Stimulated activated CD8-positive, alpha-beta memory T cell treated with anti-CD3 and anti-CD28 coated beads, Interleukin-12 subunit alpha, Interleukin-12 subunit beta, amount 100 ng/mL, for 1 hour (primary cell): ENCODE data around the gene SUMF2.
"Not testable (repeated sequence)": the region's sequence is repeated elsewhere in the genome, so short reads cannot be mapped to it uniquely, and the experiment has no call there.

Experiments used
- DNase-seq: peaks from one replicate; pipeline ENCODE4 v3.0.0-alpha.2; 2020; ENCODE audit warnings: low read depth

Gene SUMF2

DNA sequence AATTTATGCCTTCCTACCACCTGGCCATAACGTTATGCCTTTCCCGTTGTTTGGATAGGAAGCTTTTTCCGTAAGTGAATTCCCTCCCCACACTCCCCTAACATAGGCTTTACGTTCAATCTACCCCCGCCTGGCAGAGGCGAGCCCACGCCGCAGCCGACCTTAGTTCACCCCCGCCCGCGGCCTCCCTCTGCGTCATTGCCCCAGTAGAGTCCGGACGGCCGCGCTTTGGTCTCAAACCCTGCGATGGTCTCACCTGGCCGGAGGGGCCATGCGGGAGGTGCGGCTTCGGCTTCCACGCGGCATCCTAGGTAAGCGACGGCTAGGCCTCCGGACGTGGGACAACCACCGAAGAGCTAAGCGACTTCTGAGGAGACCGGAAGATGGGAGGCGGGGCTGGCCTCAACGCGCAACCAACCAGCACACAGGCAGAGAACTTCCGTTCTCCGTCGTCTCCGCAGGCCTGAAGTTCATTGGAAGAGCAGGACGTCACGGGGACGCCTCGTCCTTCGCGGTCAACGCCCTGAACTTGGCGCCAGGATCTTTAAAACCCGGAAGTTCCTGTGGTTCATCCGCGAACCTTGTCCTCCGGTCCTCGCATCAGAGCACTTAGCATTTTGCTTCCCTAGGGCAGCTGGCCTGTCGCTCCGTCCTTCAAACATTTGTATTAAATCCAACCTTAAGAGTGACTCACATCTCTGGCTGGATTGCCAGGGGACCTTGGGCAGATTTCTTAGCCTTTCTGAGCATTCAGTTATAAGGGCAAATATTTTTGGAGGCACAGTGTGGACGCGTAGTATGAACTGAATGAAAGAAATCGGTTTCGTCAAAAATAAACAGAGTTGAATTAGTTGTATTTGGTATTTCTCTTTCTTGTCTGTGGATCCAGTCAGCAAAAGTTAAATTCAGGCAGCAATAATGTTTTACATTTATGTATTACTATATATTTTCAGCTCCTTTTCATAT, 42.3 kb downstream of the SUMF2 start, which contains the start of gene CHCHD2:
Gene CHCHD2, minus strand, starts transcription at position 369 of the 966 bp plus-strand sequence. Its CDS starts 63 bp downstream, at position 306.
- peak; percentile 90 for DNase-seq

DNA sequence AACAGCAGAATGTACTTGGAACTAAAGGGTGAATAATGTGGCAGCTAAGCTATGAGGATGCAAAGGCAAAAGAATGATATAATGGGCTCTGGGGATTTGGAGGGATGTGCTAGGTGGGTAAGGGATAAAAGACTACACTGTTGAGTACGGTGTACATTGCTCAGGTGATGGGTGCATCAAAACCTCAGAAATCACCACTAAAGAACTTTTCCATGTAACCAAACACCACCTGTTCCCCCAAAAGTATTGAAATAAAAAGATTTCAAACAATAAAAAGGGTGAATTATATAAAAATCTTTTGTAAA, 43.8 kb downstream of the SUMF2 start:
- no peak for DNase-seq

DNA sequence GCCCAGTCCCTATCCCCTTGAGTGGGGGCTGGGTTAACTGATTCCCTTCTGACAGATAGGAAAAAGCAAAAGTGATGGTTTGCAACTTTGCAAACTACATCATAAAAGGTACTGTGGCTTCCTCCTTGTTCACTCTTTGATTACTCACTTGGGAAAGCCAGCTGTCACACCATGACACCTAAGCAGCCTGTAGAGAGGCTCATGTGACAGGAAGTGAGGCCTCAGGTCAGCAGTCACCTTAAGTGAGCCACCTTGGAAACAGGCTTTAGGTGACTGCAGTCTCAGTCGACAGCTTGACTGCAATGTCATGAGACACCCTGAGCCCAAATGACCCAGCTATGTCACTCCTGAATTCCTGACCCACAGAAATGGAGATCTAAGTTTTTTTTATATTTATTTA, 46.5 kb downstream of the SUMF2 start:
- DNase-seq = no peak

GRCh38 chr7:56112244-56112643, 48.2 kb downstream of the SUMF2 start:
- not testable (repeated sequence) for DNase-seq

DNA sequence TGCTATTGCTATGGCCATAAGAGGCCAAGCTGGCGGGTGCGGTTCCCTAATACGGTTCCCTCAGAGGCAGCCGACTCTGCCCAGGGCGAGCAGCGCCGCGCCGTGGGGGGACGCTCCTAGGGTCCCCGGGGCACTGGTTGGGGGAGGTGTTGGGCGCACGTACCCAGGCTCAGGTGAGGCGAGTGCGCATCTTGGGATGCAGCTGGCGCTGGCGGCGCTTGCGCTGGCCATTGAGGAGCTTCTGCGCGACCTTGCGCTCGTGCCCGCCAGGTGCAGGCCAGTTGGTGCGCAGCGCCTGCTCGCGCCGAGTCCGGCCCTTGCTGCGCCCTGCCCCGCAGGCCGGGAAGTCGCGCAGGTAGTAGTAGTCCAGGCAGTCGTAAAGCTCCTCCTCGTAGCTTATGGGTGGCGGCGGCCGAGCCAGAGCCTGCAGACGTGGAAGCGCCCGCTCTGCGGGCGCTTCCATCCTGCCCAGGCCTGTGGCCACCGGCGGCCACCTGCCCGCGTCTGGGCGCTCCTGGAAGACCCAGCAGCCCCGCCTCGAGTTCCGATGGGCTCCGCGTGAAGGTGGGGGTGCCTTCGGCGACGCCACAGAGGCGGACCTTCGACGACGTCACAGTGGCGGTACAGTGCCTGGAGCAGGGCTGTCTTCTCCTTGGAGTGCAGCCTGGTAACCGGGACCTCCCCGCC, 51.9 kb downstream of the SUMF2 start, which contains the start of gene NUPR2:
Gene NUPR2, minus strand, starts transcription at position 566 of the 687 bp plus-strand sequence. Its CDS starts 103 bp downstream, at position 463.
- DNase-seq = no peak

DNA sequence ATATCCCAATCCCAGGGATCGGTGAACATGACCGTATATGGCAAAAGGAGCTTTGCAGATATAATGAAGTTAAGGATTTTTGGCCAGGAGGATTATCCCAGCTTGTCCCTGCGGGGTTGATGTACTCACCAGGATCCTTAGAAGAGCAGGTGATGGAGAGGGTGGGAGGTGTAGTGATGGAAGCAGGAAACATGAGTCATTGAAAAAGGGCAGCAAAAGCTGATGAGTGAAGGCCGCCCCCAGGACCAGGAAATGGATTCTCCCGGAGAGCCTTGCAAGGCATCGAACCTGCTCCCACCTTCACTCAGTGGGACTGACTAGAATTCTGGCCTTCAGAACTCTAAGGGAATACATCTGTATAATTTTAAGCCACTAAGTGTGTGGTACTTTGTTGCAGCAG, 57.4 kb downstream of the SUMF2 start:
- no peak for DNase-seq

DNA sequence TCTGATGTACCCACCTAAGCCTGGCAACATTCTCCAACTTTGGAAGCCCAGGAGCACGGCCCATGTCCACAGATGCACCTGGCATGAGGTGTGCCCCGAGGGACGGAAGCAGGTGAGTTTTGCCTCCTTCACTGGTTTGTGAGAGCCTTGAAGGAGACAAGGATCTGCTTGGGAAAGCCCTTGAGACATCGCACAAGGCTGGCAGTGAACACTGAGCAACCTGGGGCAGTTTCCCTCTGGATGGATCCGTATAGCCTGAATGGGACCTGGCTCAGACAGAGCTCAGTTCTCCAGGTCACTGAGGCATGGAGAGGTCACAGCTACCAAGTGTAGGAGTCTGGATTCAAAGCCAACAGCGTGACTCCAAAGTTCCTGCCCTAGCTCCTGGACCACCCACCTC, 60.9 kb downstream of the SUMF2 start:
- DNase-seq = no peak

GRCh38 chr7:56125831-56126230, 61.7 kb downstream of the SUMF2 start:
- DNase-seq = no peak

- no peak for DNase-seq
Measured at GRCh38 chr7:56127241-56127975, 63.3 kb downstream of the SUMF2 start.
